H9 (cell line): ENCODE measurements around the gene DAPK2. TPM values are rescaled to one million over a fixed set of nuclear protein-coding genes. Genes with fewer than 3 reads are reported as not detected.

Experiments
- DNase-seq: peaks from one replicate; pipeline ENCODE4 v3.0.0-alpha.2; 2017
- H2AFZ ChIP-seq: one replicate; pipeline ENCODE4 v1.6.1; 2013; ENCODE audit warnings: mild to moderate bottlenecking, low read length, control low read depth, moderate library complexity
- H2AK5ac ChIP-seq: 2 replicates; pipeline ENCODE4 v1.6.1; 2013; ENCODE audit warnings: low read length, control low read depth, mixed read lengths; ENCODE audit not compliant: insufficient read length
- H2BK120ac ChIP-seq: one replicate; pipeline ENCODE4 v1.6.1; 2013; ENCODE audit warnings: low read depth, mild to moderate bottlenecking, low read length, control low read depth, inconsistent platforms; ENCODE audit not compliant: poor library complexity, severe bottlenecking
- H2BK12ac ChIP-seq: 2 replicates; pipeline ENCODE4 v1.6.1; 2013; ENCODE audit warnings: low read length, control low read depth, mixed read lengths, low read depth; ENCODE audit not compliant: insufficient read length
- H2BK15ac ChIP-seq: 2 replicates; pipeline ENCODE4 v1.6.1; 2013; ENCODE audit warnings: low read depth, low read length, control low read depth
- H2BK20ac ChIP-seq: one replicate; pipeline ENCODE4 v1.6.1; 2013; ENCODE audit warnings: low read depth, mild to moderate bottlenecking, low read length, control low read depth, inconsistent platforms; ENCODE audit not compliant: poor library complexity, severe bottlenecking
- H2BK5ac ChIP-seq: 2 replicates; pipeline ENCODE4 v1.6.1; 2013; ENCODE audit warnings: low read length, control low read depth, mixed read lengths; ENCODE audit not compliant: insufficient read length
- H3K14ac ChIP-seq: 2 replicates; pipeline ENCODE4 v1.6.1; 2013; ENCODE audit warnings: low read length, control low read depth; ENCODE audit not compliant: insufficient read depth
- H3K18ac ChIP-seq: 2 replicates; pipeline ENCODE4 v1.6.1; 2013; ENCODE audit warnings: low read depth, mild to moderate bottlenecking, mixed read lengths, low read length, control low read depth; ENCODE audit not compliant: insufficient read length
- H3K23ac ChIP-seq: 2 replicates; pipeline ENCODE4 v1.6.1; 2013; ENCODE audit warnings: low read length, control low read depth, mixed read lengths, low read depth; ENCODE audit not compliant: insufficient read length
- H3K23me2 ChIP-seq: 2 replicates; pipeline ENCODE4 v1.6.1; 2013; ENCODE audit warnings: low read depth, mild to moderate bottlenecking, mixed read lengths, low read length, control low read depth; ENCODE audit not compliant: insufficient read length, poor library complexity, severe bottlenecking
- H3K27ac ChIP-seq: 2 replicates; pipeline ENCODE4 v1.5.1; 2013; ENCODE audit warnings: low read length, control low read depth, mixed read lengths, low read depth; ENCODE audit not compliant: insufficient read length
- H3K27me3 ChIP-seq: 2 replicates; pipeline ENCODE4 v1.6.1; 2013; ENCODE audit warnings: low read length, control low read depth, inconsistent platforms; ENCODE audit not compliant: insufficient read depth
- H3K4ac ChIP-seq: 2 replicates; pipeline ENCODE4 v1.6.1; 2013; ENCODE audit warnings: low read depth, mild to moderate bottlenecking, control low read depth, inconsistent platforms, low read length, moderate library complexity
- H3K4me1 ChIP-seq: 2 replicates; pipeline ENCODE4 v1.6.1; 2013; ENCODE audit warnings: low read length, control low read depth, inconsistent platforms; ENCODE audit not compliant: insufficient read depth
- H3K4me2 ChIP-seq: 2 replicates; pipeline ENCODE4 v1.6.1; 2013; ENCODE audit warnings: low read length, control low read depth, mixed read lengths; ENCODE audit not compliant: insufficient read length, insufficient read depth
- H3K56ac ChIP-seq: 2 replicates; pipeline ENCODE4 v1.6.1; 2013; ENCODE audit warnings: low read depth, mild to moderate bottlenecking, mixed read lengths, low read length, control low read depth; ENCODE audit not compliant: insufficient read length
- H3K79me1 ChIP-seq: 2 replicates; pipeline ENCODE4 v1.6.1; 2013; ENCODE audit warnings: low read depth, mild to moderate bottlenecking, moderate library complexity, low read length, control low read depth, inconsistent platforms; ENCODE audit not compliant: insufficient read depth, poor library complexity, severe bottlenecking
- H3K79me2 ChIP-seq: 2 replicates; pipeline ENCODE4 v1.6.1; 2013; ENCODE audit warnings: low read length, control low read depth, inconsistent platforms; ENCODE audit not compliant: insufficient read depth
- H3K9ac ChIP-seq: 2 replicates; pipeline ENCODE4 v1.6.1; 2013; ENCODE audit warnings: low read length, control low read depth, mixed read lengths; ENCODE audit not compliant: insufficient read length; ENCODE audit errors: extremely low read depth
- H3K9me3 ChIP-seq: one replicate; pipeline ENCODE4 v1.6.1; 2013; ENCODE audit warnings: low read depth, low read length, inconsistent platforms; ENCODE audit not compliant: control insufficient read depth
- H3T11ph ChIP-seq: one replicate; pipeline ENCODE4 v1.6.1; 2013; ENCODE audit warnings: mild to moderate bottlenecking, low read length, control low read depth, inconsistent platforms
- H4K20me1 ChIP-seq: one replicate; pipeline ENCODE4 v1.6.1; 2013; ENCODE audit not compliant: control insufficient read depth, insufficient read length, insufficient read depth
- H4K5ac ChIP-seq: 2 replicates; pipeline ENCODE4 v1.6.1; 2013; ENCODE audit warnings: low read depth, mild to moderate bottlenecking, mixed read lengths, low read length, control low read depth; ENCODE audit not compliant: insufficient read length
- H4K8ac ChIP-seq: replicated peaks from 2 replicates; pipeline ENCODE4 v1.6.1; 2013; ENCODE audit warnings: low read length, control low read depth, mixed read lengths, low read depth; ENCODE audit not compliant: insufficient read length
- H4K91ac ChIP-seq: 2 replicates; pipeline ENCODE4 v1.6.1; 2013; ENCODE audit warnings: low read depth, mild to moderate bottlenecking, moderate library complexity, mixed read lengths, low read length, control low read depth; ENCODE audit not compliant: insufficient read length
- H3K27ac Mint-ChIP-seq, 3 experiments: 2 replicates in 2 of 3; 3 replicates in 1 of 3; pipeline ENCODE4 v1.8.0; 2020 to 2021; ENCODE audit warnings: mixed read lengths in 3 of 3, mild to moderate bottlenecking in 1 of 3, moderate library complexity in 1 of 3
- H3K27me3 Mint-ChIP-seq: 2 replicates; pipeline ENCODE4 v1.8.0; 2021; ENCODE audit warnings: low read depth, mild to moderate bottlenecking, moderate library complexity, mixed read lengths
- H3K36me3 Mint-ChIP-seq, 3 experiments: 2 replicates in 2 of 3; 3 replicates in 1 of 3; pipeline ENCODE4 v1.8.0; 2020 to 2021; ENCODE audit warnings: low read depth in 3 of 3, mixed read lengths in 3 of 3; ENCODE audit not compliant: insufficient read depth in 1 of 3
- H3K4me1 Mint-ChIP-seq, 2 experiments: 2 replicates each; pipeline ENCODE4 v1.8.0; 2020; ENCODE audit warnings: mixed read lengths in 2 of 2
- H3K4me3 Mint-ChIP-seq, 2 experiments: 2 replicates in 1 of 2; 3 replicates in 1 of 2; pipeline ENCODE4 v1.8.0; 2020 to 2021; ENCODE audit warnings: mild to moderate bottlenecking in 2 of 2, mixed read lengths in 2 of 2, moderate library complexity in 1 of 2
- H3K9me3 Mint-ChIP-seq, 2 experiments: 2 replicates in 1 of 2; 3 replicates in 1 of 2; pipeline ENCODE4 v1.8.0; 2020; ENCODE audit warnings: mild to moderate bottlenecking in 2 of 2, mixed read lengths in 2 of 2, moderate library complexity in 1 of 2
- WGBS: extraction: QIAGEN DNeasy Blood & Tissue Kit; methylation state at CpG from one replicate; pipeline ENCODE4 v1.1.7; 2013; ENCODE audit warnings: missing lambda C conversion rate, low lambda C conversion rate, mixed read lengths; ENCODE audit not compliant: insufficient read length; ENCODE audit errors: extremely low coverage; 5-methylcytosine and 5-hydroxymethylcytosine counted together
- total RNA-seq: library from RNA; stranded (reverse); gene quantifications from 2 replicates; pipeline ENCODE4 v1.2.1, GENCODE V29; 2021
- TF ChIP-seq, protein P1 (sequence below): fragments of 200-600 bp; sonication (generic); conservative IDR thresholded peaks from 3 replicates; pipeline ENCODE4 v1.8.0; 2021; ENCODE audit warnings: antibody characterized with exemption, mild to moderate bottlenecking

The DAPK2 gene
- total RNA-seq, 1 experiment from 2014 or later, result 3.5 TPM

DNA sequence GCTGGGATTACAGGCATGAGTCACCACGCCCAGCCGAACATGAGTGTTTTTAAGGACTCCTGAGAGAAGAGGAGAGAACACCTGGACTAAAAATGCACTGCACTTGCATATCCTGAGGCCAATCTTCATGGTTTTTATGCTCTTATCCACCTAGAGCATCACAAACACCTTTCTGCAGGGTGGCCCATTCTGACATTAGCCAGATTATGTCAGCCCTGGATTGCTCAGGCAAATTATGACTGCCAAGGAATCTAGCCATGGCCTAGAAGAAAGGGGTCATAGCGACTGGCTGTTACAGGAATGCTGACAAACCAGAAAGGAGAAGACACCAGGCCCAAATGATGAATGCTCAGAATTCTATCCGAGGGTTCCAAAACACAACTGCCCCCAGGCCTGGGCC, 171.7 kb downstream of the DAPK2 start:
- Histone ChIP-seq H4K20me1 (no peaks in the 10 kb centered on the region), H2AK5ac (no peak overlapping the region), H4K91ac (no peak overlapping the region), H2BK20ac (no peak overlapping the region), H3K18ac (no peak overlapping the region), H2AFZ (no peak overlapping the region), H2BK5ac (no peak overlapping the region), H3T11ph (no peak overlapping the region), H2BK15ac (no peak overlapping the region), H3K79me2 (no peaks in the 10 kb centered on the region), H3K4ac (no peak overlapping the region), H4K5ac (no peak overlapping the region), H3K23ac (no peak overlapping the region), H3K56ac (no peak overlapping the region), H3K14ac (no peak overlapping the region), H3K9me3 (no peaks in the 10 kb centered on the region), H4K8ac (no peak overlapping the region), H3K27me3 (no peaks in the 10 kb centered on the region), H3K27ac (no peak overlapping the region), H3K4me1 (0 out of 2 replicates have a peak, but pooled peaks cover 2% of the 10 kb centered on the region), H3K9ac (no peak overlapping the region), H3K23me2 (no peaks in the 10 kb centered on the region), H2BK120ac (no peak overlapping the region), H3K79me1 (no peaks in the 10 kb centered on the region), H3K4me2 (no peak overlapping the region), H2BK12ac (no peak overlapping the region)
- Mint-ChIP-seq H3K27ac (no peak overlapping the region), H3K9me3 (peaks cover 2 to 4% of the 10 kb centered on the region in 2 experiments; a peak in 1 of 5 replicates), H3K27me3 (no peaks in the 10 kb centered on the region), H3K36me3 (0 out of 7 replicates have a peak, but pooled peaks cover 0 to 3% (median 0%) of the 10 kb centered on the region in 3 experiments), H3K4me1 (peaks cover 22 to 25% of the 10 kb centered on the region in 2 experiments), H3K4me3 (no peak overlapping the region)
- DNase-seq, result no peak
- no CpG with 5 or more reads among the region's 4 CpGs for whole genome bisulfite sequencing
- TF ChIP-seq, protein P1, sequence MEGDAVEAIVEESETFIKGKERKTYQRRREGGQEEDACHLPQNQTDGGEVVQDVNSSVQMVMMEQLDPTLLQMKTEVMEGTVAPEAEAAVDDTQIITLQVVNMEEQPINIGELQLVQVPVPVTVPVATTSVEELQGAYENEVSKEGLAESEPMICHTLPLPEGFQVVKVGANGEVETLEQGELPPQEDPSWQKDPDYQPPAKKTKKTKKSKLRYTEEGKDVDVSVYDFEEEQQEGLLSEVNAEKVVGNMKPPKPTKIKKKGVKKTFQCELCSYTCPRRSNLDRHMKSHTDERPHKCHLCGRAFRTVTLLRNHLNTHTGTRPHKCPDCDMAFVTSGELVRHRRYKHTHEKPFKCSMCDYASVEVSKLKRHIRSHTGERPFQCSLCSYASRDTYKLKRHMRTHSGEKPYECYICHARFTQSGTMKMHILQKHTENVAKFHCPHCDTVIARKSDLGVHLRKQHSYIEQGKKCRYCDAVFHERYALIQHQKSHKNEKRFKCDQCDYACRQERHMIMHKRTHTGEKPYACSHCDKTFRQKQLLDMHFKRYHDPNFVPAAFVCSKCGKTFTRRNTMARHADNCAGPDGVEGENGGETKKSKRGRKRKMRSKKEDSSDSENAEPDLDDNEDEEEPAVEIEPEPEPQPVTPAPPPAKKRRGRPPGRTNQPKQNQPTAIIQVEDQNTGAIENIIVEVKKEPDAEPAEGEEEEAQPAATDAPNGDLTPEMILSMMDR, result no peak
